Measurements from ENCODE around the gene PARN. TPM values are rescaled to one million over a fixed set of nuclear protein-coding genes. Genes with fewer than 3 reads are reported as not detected.

PARN gene
- total and polyA plus RNA-seq, 2 of the 4 experiments (the other 2 are of a cell fraction), result 24.6 to 25.1 TPM

DNA sequence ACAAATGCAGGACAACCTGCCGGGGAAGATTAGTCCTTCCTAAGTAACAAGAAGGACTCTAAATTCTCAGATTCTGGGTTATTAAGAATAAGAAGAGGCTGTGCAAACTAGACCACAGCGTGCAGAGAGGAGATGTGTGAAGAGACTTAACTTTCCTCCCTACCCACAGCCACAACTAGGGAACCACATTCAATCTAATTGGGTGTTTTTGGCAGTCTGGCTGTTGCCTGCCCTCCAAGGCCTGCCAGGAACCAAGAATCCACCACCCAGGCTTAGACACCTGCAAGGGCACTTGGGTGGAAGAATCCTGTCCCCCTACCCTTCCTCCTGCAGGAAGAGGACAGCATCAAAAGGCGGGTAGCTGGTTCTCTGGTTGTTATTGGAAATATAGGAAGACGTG, 202.0 kb downstream of the PARN start:
- no peak for ATAC-seq (ENCODE audit: low read depth)
- peaks cover 4% of the 10 kb centered on the region for H3K36me3 ChIP-seq (ENCODE audit: control insufficient read depth, insufficient read depth, low read length)
- no peaks in the 10 kb centered on the region for H3K79me1 ChIP-seq (ENCODE audit: low read depth in 1 of 2, low read length in 2 of 2)
- no peak overlapping the region for H2BK20ac ChIP-seq (ENCODE audit: low read depth, low read length)
- TF ChIP-seq, protein P1, sequence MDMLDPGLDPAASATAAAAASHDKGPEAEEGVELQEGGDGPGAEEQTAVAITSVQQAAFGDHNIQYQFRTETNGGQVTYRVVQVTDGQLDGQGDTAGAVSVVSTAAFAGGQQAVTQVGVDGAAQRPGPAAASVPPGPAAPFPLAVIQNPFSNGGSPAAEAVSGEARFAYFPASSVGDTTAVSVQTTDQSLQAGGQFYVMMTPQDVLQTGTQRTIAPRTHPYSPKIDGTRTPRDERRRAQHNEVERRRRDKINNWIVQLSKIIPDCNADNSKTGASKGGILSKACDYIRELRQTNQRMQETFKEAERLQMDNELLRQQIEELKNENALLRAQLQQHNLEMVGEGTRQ (IDR thresholded peaks at IDR 0.05; ENCODE audit: low read depth, low read length), result no peak
- TF ChIP-seq SMC3 (IDR thresholded peaks at IDR 0.05; ENCODE audit: low read depth, low read length) (no peak), MAFK (IDR thresholded peaks at IDR 0.05; ENCODE audit: low read depth, low read length) (no peak), CEBPB (IDR thresholded peaks at IDR 0.05; ENCODE audit: low read depth, low read length) (no peak), BHLHE40 (IDR thresholded peaks at IDR 0.05; ENCODE audit: low read depth, low read length) (no peak), MXI1 (IDR thresholded peaks at IDR 0.05; ENCODE audit: borderline replicate concordance, low read depth, low read length) (no peak), FOS (IDR thresholded peaks at IDR 0.05; ENCODE audit: low read depth, low read length) (no peak), RAD21 (IDR thresholded peaks at IDR 0.05; ENCODE audit: low read length) (no peak), NFE2L2 (IDR thresholded peaks at IDR 0.05; ENCODE audit: low read depth, low read length) (no peak), MAZ (IDR thresholded peaks at IDR 0.05; ENCODE audit: borderline replicate concordance, low read depth, low read length) (no peak), CHD1 (IDR thresholded peaks at IDR 0.05; ENCODE audit: low read depth, low read length) (no peak), POLR2A (IDR thresholded peaks at IDR 0.05; ENCODE audit: low read depth, low read length) (no peak), RCOR1 (IDR thresholded peaks at IDR 0.05; ENCODE audit: insufficient replicate concordance, low read length) (no peak), RFX5 (IDR thresholded peaks at IDR 0.05; ENCODE audit: low read depth, low read length) (no peak)
- TF ChIP-seq, protein P2, sequence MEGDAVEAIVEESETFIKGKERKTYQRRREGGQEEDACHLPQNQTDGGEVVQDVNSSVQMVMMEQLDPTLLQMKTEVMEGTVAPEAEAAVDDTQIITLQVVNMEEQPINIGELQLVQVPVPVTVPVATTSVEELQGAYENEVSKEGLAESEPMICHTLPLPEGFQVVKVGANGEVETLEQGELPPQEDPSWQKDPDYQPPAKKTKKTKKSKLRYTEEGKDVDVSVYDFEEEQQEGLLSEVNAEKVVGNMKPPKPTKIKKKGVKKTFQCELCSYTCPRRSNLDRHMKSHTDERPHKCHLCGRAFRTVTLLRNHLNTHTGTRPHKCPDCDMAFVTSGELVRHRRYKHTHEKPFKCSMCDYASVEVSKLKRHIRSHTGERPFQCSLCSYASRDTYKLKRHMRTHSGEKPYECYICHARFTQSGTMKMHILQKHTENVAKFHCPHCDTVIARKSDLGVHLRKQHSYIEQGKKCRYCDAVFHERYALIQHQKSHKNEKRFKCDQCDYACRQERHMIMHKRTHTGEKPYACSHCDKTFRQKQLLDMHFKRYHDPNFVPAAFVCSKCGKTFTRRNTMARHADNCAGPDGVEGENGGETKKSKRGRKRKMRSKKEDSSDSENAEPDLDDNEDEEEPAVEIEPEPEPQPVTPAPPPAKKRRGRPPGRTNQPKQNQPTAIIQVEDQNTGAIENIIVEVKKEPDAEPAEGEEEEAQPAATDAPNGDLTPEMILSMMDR (conservative IDR thresholded peaks at IDR 0.05; ENCODE audit: low read depth, low read length), result no peak
- TF ChIP-seq, protein P3, sequence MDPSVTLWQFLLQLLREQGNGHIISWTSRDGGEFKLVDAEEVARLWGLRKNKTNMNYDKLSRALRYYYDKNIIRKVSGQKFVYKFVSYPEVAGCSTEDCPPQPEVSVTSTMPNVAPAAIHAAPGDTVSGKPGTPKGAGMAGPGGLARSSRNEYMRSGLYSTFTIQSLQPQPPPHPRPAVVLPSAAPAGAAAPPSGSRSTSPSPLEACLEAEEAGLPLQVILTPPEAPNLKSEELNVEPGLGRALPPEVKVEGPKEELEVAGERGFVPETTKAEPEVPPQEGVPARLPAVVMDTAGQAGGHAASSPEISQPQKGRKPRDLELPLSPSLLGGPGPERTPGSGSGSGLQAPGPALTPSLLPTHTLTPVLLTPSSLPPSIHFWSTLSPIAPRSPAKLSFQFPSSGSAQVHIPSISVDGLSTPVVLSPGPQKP (IDR thresholded peaks at IDR 0.05; ENCODE audit: borderline replicate concordance, low read depth, low read length), result no peak
- H3K4me1 ChIP-seq (ENCODE audit: control insufficient read depth, insufficient read depth, low read length), result peaks cover 10% of the 10 kb centered on the region
- DNase-seq, result no peak
- no peak overlapping the region for H3K4ac ChIP-seq (ENCODE audit: low read depth, low read length)
- no peak overlapping the region for H3K18ac ChIP-seq (ENCODE audit: low read depth, low read length)
- dilution Hi-C loops (cut with HindIII; ENCODE audit: low sequenced_read_pairs, unreplicated experiment), result no loop called here
- no peaks in the 10 kb centered on the region for H4K20me1 ChIP-seq (ENCODE audit: insufficient read depth, low read length)
- H2BK15ac ChIP-seq (ENCODE audit: low read depth, low read length), result no peak overlapping the region
- H3K27ac ChIP-seq (ENCODE audit: insufficient read depth, low read length), result no peak overlapping the region
- H2AK5ac ChIP-seq (ENCODE audit: low read depth, low read length), result no peak overlapping the region
- intact Hi-C loops (cut with micrococcal nuclease), result no loop called here
- no CpG with 5 or more reads among the region's 4 CpGs for WGBS, 2 experiments (ENCODE audit: extremely low coverage in 2 of 2, insufficient read length in 1 of 2)
- no peak overlapping the region for H3K4me2 ChIP-seq (ENCODE audit: low read depth, low read length)
- ChIA-PET POLR2A (ENCODE audit: unreplicated experiment) (no interaction called here), CTCF (no interaction called here)
- no peaks in the 10 kb centered on the region for H3K27me3 ChIP-seq (ENCODE audit: control insufficient read depth, insufficient read depth, low read length)
- H3K56ac ChIP-seq (ENCODE audit: extremely low read depth, insufficient read depth, low read length), result no peak overlapping the region
- H3K23ac ChIP-seq (ENCODE audit: low read depth, low read length), result no peak overlapping the region
- no peak overlapping the region for H3K4me3 ChIP-seq (ENCODE audit: insufficient read depth, low read depth, low read length)
- no peak overlapping the region for H4K8ac ChIP-seq (ENCODE audit: low read depth in 2 of 2, low read length in 2 of 2)
- no peak overlapping the region for H4K5ac ChIP-seq (ENCODE audit: low read depth, low read length)
- no peaks in the 10 kb centered on the region for H3K9me3 ChIP-seq (ENCODE audit: control insufficient read depth, insufficient read depth, low read length)
- no peak overlapping the region for H3K14ac ChIP-seq (replicated peaks; ENCODE audit: low read depth, low read length)
- no peak overlapping the region for H2BK120ac ChIP-seq (ENCODE audit: low read depth, low read length)
- in situ Hi-C loops (cut with MboI; ENCODE audit: low sequenced_read_pairs), result no loop called here
- no peaks in the 10 kb centered on the region; the same call in none of the 2 replicates for H3K9me1 ChIP-seq (ENCODE audit: insufficient read depth, low read length)
- no peak overlapping the region for H3K9ac ChIP-seq (ENCODE audit: low read depth, low read length)
- no peak overlapping the region for H2AFZ ChIP-seq (replicated peaks; ENCODE audit: low read length, poor library complexity)
- no TSS peak for BruUV-seq (replicated peaks)
- H4K91ac ChIP-seq (ENCODE audit: insufficient read depth, low read depth, low read length), result no peak overlapping the region
- no peak overlapping the region for H2BK5ac ChIP-seq (ENCODE audit: low read depth, low read length, poor library complexity, severe bottlenecking)
- H2AK9ac ChIP-seq (replicated peaks; ENCODE audit: low read depth, low read length, poor library complexity), result no peak overlapping the region
